T-helper 2 cell treated with Interferon-gamma antibody and Interleukin-4, amounts not matched to agents 100 ng/mL and 5 ng/mL, for 36 hours (primary cell): ENCODE data around the gene SCGN. TPM values are rescaled to one million over a fixed set of nuclear protein-coding genes. Genes with fewer than 3 reads are reported as not detected.

Source experiments
- intact Hi-C: fragments of 100-400 bp; cut with micrococcal nuclease; formaldehyde crosslinking; loops from one replicate; pipeline ENCODE4 v1.15.1; 2023
- total RNA-seq: library from RNA; stranded (reverse); gene quantifications from 2 replicates; pipeline ENCODE4 v1.2.3, GENCODE V29; 2022

Gene SCGN
- total RNA-seq, 1 donor from 2014 or later = not detected

- intact Hi-C loops = no loop called here
Observed at GRCh38 chr6:25640446-25640845, 11.6 kb upstream of the SCGN start.

GRCh38 chr6:25640891-25641290 is 11.1 kb upstream of the SCGN start:
- intact Hi-C loops = no loop called here

GRCh38 chr6:25641377-25641776 is 10.6 kb upstream of the SCGN start:
- intact Hi-C loops = no loop called here

GRCh38 chr6:25641940-25642666 is 9.9 kb upstream of the SCGN start:
- intact Hi-C loops = no loop called here

- intact Hi-C loops = no loop called here
Observed at GRCh38 chr6:25642667-25643328, 9.2 kb upstream of the SCGN start.

GRCh38 chr6:25645916-25646315 is 6.1 kb upstream of the SCGN start:
- intact Hi-C loops = no loop called here

- intact Hi-C loops = no loop called here
Observed at GRCh38 chr6:25649611-25650010, 2.4 kb upstream of the SCGN start.

- intact Hi-C loops = no loop called here
Observed at GRCh38 chr6:25655723-25656122, 3.7 kb downstream of the SCGN start.

- intact Hi-C loops = no loop called here
Observed at GRCh38 chr6:25659633-25660368, 7.8 kb downstream of the SCGN start.

GRCh38 chr6:25660512-25660911 is 8.5 kb downstream of the SCGN start:
- intact Hi-C loops = no loop called here

- intact Hi-C loops = no loop called here
Observed at GRCh38 chr6:25661129-25661779, 9.2 kb downstream of the SCGN start.

GRCh38 chr6:25665455-25665854 is 13.4 kb downstream of the SCGN start:
- intact Hi-C loops = no loop called here

GRCh38 chr6:25669413-25669812 is 17.4 kb downstream of the SCGN start:
- intact Hi-C loops = no loop called here

- intact Hi-C loops = no loop called here
Observed at GRCh38 chr6:25670208-25670607, 18.2 kb downstream of the SCGN start.

- intact Hi-C loops = no loop called here
Observed at GRCh38 chr6:25670793-25671513, 18.9 kb downstream of the SCGN start.

- intact Hi-C loops = no loop called here
Observed at GRCh38 chr6:25671652-25672051, 19.6 kb downstream of the SCGN start.

GRCh38 chr6:25675167-25675566 is 23.2 kb downstream of the SCGN start:
- intact Hi-C loops = no loop called here

GRCh38 chr6:25676775-25677174 is 24.8 kb downstream of the SCGN start:
- intact Hi-C loops = no loop called here

GRCh38 chr6:25681848-25682247 is 29.8 kb downstream of the SCGN start:
- intact Hi-C loops = no loop called here

GRCh38 chr6:25682324-25682723 is 30.3 kb downstream of the SCGN start:
- intact Hi-C loops = no loop called here

GRCh38 chr6:25684565-25684964 is 32.5 kb downstream of the SCGN start:
- intact Hi-C loops = no loop called here
